ENCODE results near the gene CRYZ.
"Not testable (repeated sequence)": the region's sequence is repeated elsewhere in the genome, so short reads cannot be mapped to it uniquely, and the experiment has no call there.

Gene CRYZ

DNA sequence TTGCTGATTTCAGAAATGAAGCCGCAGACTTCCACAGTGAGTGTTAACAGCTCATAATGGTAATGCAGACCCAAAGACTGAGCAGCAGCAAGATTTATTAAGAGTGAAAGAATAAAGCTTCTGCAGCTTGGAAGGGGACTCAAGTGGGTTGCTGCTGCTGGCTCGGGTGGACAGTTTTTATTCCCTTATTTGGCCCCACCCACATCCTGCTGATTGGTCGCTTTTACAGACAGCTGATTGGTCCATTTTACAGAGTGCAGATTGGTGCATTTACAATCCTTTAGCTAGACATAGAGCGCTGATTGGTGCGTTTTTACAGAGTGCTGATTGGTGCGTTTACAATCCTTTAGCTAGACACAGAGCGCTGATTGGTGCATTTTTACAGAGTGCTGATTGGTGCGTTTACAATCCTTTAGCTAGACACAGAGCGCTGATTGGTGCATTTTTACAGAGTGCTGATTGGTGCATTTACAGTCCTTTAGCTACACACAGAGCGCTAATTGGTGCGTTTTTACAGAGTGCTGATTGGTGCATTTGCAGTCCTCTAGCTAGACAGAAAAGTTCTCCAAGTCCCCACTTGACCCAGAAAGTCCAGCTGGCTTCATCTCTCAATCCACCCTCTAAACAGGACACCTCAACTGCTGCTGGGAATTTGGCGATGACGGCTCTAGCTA lies 7.6 kb upstream of the CRYZ start:
- not testable (repeated sequence) for H3K4me1 Mint-ChIP-seq, DNase-seq, ATAC-seq, H3K4me3 Mint-ChIP-seq, H3K27ac Mint-ChIP-seq, H3K27me3 Mint-ChIP-seq
- H3K9me3 Mint-ChIP-seq, result peaks cover 5 to 17% of the 10 kb centered on the region in 2 donors

DNA sequence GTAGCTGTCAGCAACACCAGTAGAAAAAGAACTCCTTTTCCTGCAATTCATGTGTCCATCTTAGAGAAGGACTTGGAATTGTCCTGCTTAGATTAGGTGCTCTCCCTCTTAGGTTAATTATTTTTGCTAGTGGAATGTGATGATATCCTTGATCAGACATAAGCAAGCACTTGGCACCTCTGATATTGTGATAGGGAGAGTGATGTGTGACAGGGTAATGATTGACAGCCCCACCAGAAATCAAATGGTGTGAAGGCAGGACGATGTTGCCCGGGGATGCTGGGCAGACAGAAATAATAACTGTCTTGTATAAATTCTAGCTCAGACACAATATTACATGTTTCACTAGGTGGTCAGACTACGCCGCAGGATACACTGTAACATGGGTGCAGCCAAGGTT lies 4.5 kb upstream of the CRYZ start:
- Mint-ChIP-seq H3K4me1 (peaks cover 16% of the 10 kb centered on the region), H3K9me3 (peaks cover 5 to 10% of the 10 kb centered on the region in 2 donors), H3K4me3 (no peak overlapping the region), H3K27me3 (no peaks in the 10 kb centered on the region), H3K27ac (no peak overlapping the region)
- DNase-seq (no peak), ATAC-seq (no peak)

DNA sequence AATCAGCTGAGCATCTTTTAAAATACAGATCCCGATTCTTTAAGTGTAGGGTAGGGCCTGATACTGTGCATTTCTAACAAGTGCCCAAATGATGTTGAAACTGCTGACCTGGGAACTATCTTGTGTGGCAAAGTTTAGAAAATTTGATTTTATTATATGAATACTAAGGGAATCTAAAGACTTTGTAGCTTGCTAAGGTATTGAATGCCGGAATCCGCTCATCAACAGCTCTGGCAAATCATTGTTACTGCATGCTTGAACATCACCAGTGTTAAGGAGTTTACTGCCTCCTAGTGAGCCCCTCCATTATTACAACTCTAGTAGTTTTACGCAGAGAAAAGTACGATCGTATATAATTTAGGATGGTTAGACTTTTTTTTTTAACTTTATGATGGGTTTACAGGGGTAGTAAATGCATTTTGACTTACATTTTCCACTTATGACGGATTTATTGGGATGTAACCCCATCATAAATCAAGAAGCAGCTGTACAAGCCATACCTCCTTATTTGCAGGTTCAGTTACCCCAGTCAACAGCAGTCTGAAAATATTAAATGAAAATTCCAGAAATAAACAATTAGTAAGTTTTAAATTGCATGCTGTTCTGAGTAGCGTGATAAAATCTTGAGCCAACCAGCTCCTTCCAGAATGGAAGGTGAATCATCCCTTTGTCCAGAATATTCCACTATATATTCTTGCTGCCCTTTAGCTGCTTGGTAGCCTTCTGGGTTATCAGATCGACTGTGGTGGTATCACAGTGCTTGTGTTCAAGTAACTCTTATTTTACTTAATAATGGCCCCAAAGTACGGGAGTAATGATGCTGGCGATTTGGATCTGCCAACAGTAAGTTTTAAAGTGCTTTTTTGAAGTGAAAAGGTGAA lies 994 bp upstream of the CRYZ start:
- Mint-ChIP-seq H3K27ac (peak overlapping the region; percentile 96 to 97), H3K4me3 (peak overlapping the region; percentile 86 to 89), H3K9me3 (no peaks in the 10 kb centered on the region), H3K4me1 (peaks cover 42% of the 10 kb centered on the region), H3K27me3 (no peaks in the 10 kb centered on the region)
- DNase-seq, result peak; percentile 38 to 42
- peak; percentile 58 for ATAC-seq

DNA sequence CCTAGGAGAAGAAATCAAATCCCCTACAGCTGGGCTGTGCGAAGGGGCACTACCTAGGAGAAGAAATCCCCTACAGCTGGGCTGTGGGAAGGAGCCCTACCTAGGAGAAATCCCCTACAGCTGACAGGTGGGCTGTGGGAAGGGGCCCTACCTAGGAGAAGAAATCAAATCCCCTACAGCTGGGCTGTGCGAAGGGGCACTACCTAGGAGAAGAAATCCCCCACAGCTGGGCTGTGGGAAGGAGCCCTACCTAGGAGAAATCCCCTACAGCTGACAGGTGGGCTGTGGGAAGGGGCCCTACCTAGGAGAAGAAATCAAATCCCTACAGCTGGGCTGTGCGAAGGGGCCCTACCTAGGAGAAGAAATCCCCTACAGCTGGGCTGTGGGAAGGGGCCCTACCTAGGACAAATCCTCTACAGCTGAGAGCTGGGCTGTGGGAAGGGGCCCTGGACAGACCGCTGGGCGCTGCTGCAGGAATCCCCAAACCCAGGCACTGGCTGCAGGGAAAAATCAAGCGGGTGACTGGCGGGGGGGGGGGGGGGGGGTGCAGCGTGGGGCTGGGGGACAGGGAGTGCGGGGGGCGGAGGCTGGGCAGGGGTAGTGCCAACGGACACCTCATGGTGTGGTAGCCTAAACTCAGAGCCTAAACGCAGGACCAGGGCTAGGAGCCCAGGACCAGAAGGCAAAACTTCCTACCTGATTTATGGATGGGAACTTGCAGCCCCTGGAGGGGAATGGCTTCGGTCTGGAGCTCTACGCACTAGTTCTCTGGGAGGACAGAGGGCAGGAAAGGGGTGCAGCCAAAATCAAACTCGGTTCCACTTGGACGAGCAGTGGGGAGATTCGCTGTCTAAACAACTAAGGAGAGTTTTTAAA lies 541 bp downstream of the CRYZ start:
- Mint-ChIP-seq H3K27ac (peak overlapping the region; percentile 96 to 97), H3K4me3 (peak overlapping the region; percentile 86 to 89), H3K4me1 (peaks cover 48% of the 10 kb centered on the region)
- DNase-seq (peak; percentile 32 to 51), ATAC-seq (peak; percentile 56)
- not testable (repeated sequence) for H3K9me3 Mint-ChIP-seq, H3K27me3 Mint-ChIP-seq

DNA sequence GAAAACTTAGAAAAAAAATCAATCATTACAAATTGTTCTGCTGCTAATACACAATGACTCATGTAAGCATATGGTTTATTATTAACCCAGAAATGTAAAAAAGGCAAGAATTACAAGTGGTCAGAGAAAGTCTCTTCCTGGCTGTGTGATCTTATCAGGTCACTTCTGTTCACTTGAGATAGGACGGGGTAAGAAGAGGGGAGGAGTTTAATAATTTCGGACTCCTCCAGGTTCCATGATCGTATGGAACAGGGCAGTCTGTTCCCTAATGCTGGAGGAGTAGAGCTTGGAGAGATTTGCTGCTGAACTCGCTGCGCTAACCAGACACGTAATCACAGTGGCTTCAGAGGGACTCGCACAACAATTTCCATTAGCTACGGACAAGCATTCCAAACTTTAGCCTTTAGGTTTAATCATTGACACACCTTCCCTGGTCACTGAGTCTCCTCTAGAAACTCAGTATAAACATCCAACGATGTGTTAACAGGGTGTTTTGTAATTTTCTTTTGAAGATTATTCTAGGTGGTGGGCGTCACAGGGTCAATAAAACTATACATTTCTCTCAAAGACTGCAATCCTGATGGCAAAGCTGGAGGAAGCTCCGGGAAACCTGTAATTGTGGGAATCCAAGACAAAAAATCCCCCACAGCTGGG lies 1.3 kb downstream of the CRYZ start:
- Mint-ChIP-seq H3K27me3 (no peaks in the 10 kb centered on the region), H3K27ac (peak overlapping the region in 1 of 2 donors; percentile 37), H3K4me3 (peak overlapping the region; percentile 45 to 48), H3K4me1 (peaks cover 48% of the 10 kb centered on the region), H3K9me3 (no peaks in the 10 kb centered on the region)
- DNase-seq (no peak), ATAC-seq (no peak)

DNA sequence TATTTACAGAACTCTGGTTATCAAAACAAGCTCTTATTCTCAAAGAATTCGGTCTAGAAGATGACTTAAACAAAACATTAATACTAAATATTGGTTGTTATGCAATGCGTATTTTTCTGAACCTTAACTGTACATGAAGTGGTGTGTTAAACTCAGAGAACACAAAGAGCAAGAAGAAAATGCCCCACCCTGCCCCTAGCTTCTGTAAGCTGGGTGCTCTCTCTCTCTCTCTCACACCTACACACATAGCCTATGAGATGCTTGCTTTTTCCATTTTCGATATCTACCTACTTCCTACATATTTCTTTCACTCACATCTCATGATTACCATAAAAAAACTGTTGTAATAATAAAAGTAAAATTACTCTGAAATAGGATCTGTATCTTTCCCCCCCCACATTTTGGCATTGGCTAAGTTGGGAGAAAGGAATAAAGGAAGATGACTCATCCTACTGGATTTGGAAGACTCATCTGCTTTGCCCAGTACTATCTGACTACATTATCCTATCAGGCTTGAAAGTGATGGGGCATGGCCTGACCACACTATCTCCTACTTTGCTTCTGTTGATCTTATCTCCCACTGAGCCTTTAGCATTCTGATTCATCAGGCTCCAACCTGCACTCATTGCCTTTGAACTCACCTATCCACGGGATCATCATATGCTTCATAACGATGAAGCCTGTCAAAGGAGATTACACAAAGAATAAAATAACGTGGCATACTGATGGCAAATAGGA lies 2.9 kb downstream of the CRYZ start:
- H3K9me3 Mint-ChIP-seq, result peaks cover 8 to 9% of the 10 kb centered on the region in 2 donors
- no peaks in the 10 kb centered on the region for H3K27me3 Mint-ChIP-seq
- no peak overlapping the region for H3K27ac Mint-ChIP-seq
- DNase-seq (no peak), ATAC-seq (no peak)
- H3K4me3 Mint-ChIP-seq, result no peak overlapping the region
- H3K4me1 Mint-ChIP-seq, result peaks cover 42% of the 10 kb centered on the region

DNA sequence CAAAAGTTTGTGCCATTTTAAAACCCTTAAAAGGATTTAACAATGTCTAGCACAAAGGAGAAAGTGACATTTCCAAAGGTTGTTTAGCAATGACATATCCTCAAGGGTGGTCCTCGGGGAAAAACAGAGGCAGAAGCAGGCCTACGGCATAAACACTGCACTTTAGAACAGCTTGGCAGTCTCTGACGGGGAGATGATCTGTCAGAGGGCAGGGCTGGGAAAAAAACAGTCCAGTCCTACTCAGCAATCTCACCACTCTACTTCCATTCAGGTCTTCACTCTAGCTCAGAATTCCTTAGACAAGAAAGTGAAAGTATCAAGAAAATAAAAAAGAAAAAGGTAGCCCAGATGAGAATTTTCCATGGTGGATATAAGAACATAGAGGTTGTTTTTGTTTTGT lies 4.1 kb downstream of the CRYZ start:
- H3K4me3 Mint-ChIP-seq, result no peak overlapping the region
- ATAC-seq, result no peak
- peaks cover 11 to 12% of the 10 kb centered on the region in 2 donors for H3K9me3 Mint-ChIP-seq
- H3K4me1 Mint-ChIP-seq, result peaks cover 33% of the 10 kb centered on the region
- H3K27me3 Mint-ChIP-seq, result no peaks in the 10 kb centered on the region
- no peak for DNase-seq
- H3K27ac Mint-ChIP-seq, result no peak overlapping the region

DNA sequence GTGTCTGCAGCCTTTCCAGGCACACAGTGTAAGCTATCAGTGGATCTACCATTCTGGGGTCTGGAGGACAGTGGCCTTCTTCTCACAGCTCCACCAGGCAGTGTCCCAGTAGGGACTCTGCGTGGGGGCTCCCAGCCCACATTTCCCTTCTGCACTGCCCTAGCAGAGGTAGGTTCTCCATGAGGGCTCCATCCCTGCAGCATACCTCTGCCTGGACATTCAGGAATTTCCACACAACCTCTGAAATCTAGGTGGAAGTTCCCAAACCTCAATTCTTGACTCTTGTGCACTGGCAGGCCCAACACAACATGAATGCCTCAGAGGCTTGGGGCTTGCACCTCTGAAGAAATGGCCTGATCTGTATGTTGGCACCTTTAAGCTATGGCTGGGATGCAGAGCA lies 6.8 kb downstream of the CRYZ start:
- Mint-ChIP-seq H3K27me3 (no peaks in the 10 kb centered on the region), H3K9me3 (peaks cover 11 to 12% of the 10 kb centered on the region in 2 donors), H3K4me3 (no peak overlapping the region), H3K4me1 (peaks cover 24% of the 10 kb centered on the region), H3K27ac (no peak overlapping the region)
- no peak for DNase-seq
- no peak for ATAC-seq

DNA sequence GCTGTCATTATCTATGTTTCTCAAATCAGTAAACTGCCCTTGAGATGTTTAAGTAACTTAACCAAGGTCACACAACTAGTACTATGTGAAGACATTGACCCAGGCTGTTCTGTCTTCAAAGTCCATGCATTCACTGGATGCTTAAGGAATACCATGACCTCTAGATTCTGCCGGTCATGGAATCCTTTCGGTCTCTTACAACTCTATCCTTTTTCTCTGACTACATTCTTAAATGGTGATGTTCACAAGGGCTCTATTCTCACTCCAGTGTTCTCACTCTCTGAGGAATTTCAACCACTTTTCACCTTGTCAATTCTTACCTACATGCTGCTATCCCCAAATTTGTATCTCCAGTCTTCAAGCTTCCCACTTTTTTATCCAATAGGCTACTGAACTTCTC lies 15.2 kb downstream of the CRYZ start:
- Mint-ChIP-seq H3K27me3 (no peaks in the 10 kb centered on the region), H3K9me3 (no peaks in the 10 kb centered on the region), H3K27ac (no peak overlapping the region), H3K4me1 (no peaks in the 10 kb centered on the region), H3K4me3 (no peak overlapping the region)
- no peak for ATAC-seq
- DNase-seq, result no peak

DNA sequence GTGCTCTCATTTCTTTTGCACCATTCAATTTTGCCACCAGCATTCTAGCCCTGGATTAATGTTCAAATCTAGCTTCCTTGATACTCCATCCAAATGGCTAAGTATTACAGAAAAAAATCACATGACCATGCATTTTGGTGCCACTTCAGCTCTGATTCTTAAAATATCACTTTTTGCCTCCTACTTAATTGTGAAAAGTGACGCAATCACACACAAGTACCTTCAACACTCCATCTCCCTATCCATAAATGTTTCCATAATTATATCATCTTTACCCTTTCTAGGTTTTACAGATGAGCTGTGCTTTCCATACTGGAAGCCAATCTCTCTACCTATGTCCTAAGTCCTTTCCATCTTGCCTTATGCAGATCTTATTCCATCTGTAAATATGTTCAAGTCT lies 16.0 kb downstream of the CRYZ start:
- Mint-ChIP-seq H3K27ac (no peak overlapping the region), H3K9me3 (no peaks in the 10 kb centered on the region), H3K4me1 (no peaks in the 10 kb centered on the region), H3K27me3 (no peaks in the 10 kb centered on the region), H3K4me3 (no peak overlapping the region)
- no peak for DNase-seq
- ATAC-seq, result no peak

DNA sequence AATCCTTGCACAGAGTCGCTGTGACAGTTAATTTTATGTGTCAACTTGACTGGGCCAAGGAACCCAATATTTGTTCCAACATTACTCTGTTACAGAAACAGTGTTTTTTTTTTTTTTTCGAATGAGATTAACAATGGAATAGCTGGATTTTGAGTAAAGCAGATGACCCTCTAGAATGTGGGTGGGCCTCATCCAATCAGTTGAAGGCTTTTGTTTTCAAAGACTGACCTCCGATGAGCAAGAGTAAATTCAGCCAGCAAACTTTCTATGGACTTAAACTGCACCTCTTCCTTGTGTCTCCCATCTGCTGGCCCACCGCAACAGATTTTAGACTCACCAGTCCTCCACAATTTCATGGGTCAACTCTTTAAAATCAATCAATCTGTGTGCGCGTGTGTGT lies 17.0 kb downstream of the CRYZ start:
- no peaks in the 10 kb centered on the region for H3K9me3 Mint-ChIP-seq
- no peaks in the 10 kb centered on the region for H3K27me3 Mint-ChIP-seq
- no peak overlapping the region for H3K4me3 Mint-ChIP-seq
- DNase-seq, result no peak
- ATAC-seq, result no peak
- no peak overlapping the region for H3K27ac Mint-ChIP-seq
- H3K4me1 Mint-ChIP-seq, result no peaks in the 10 kb centered on the region

DNA sequence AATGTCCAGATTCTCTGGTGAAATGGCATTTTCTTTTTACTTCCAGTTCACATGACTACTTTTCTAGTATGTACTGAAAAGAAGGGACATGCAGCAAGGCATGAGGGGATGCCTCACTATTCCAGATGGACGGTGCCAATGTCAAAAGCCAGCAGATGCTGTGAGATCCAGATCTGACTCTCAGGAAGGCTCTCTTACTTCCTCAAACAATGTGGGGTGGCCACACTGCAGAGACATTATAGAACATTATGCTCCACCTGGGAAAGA lies 17.7 kb downstream of the CRYZ start:
- no peak overlapping the region for H3K27ac Mint-ChIP-seq
- DNase-seq, result no peak
- H3K4me1 Mint-ChIP-seq, result no peaks in the 10 kb centered on the region
- no peak for ATAC-seq
- H3K27me3 Mint-ChIP-seq, result no peaks in the 10 kb centered on the region
- H3K9me3 Mint-ChIP-seq, result no peaks in the 10 kb centered on the region
- no peak overlapping the region for H3K4me3 Mint-ChIP-seq

DNA sequence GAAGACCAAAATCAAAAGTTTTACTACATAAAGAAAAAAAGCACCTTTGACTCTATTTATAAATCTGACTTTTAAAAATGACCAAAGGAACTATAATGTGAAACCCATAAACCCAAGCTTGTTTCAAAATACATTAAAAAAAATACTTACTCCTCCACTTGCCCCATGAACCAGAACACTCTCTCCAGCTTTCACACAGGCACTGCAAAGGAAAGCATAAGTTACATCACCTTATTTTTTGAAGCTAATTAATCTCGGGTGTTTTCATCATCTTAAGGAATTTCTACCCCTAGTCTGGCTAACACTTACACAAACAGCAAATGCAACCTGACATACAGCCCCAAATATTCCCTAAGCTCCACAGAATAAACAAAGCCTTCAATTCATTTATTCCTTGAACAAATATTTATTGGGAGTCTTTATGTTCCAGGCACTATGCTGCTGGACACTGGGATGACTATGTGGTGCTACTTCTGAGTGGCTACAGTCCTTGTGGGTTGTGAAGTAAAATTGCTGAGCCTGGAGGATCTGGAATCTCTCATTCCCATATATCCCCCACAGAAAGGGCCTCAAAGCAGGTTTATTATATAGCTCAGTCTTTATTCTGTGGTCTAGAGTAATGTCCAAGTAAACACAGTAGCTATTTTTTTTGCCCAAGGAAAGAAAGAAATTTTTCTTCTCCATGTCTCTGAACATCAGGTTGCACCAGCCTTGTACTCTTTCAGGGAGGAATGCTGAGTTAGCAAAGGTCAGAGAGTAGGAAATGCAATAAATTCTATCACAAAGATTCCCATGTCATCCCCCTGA lies 18.2 kb downstream of the CRYZ start:
- H3K27me3 Mint-ChIP-seq, result no peaks in the 10 kb centered on the region
- no peak overlapping the region for H3K27ac Mint-ChIP-seq
- H3K9me3 Mint-ChIP-seq, result no peaks in the 10 kb centered on the region
- ATAC-seq (no peak), DNase-seq (no peak)
- no peaks in the 10 kb centered on the region for H3K4me1 Mint-ChIP-seq
- H3K4me3 Mint-ChIP-seq, result no peak overlapping the region

DNA sequence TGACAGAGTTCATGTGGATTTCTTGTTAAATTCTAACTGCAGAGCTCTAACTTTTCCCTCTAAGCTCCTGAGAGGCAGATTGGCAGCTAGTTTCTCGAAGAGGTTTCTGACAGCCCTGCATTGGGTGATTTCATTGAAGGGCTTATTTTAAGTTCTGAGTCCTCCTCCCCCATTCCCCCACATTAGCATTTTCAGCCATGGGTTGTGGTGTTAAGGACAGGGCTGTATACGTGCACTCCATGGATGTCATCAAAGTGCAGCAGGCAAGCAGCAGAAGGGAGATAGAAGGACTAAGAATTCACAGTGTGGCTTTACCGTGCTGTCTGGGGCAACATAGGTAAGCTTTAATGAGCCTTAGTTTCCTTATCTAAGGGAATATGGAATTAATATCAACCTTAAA lies 19.0 kb downstream of the CRYZ start:
- DNase-seq, result no peak
- ATAC-seq, result no peak
- H3K9me3 Mint-ChIP-seq, result no peaks in the 10 kb centered on the region
- H3K4me3 Mint-ChIP-seq, result no peak overlapping the region
- no peaks in the 10 kb centered on the region for H3K4me1 Mint-ChIP-seq
- H3K27ac Mint-ChIP-seq, result no peak overlapping the region
- H3K27me3 Mint-ChIP-seq, result no peaks in the 10 kb centered on the region
